K562 (cell line): ENCODE results near the gene MACROD2.

Experiments
- MXI1 ChIP-seq: IDR thresholded peaks from 2 replicates; pipeline ENCODE4 v1.6.1; 2011; ENCODE audit warnings: low read depth, mild to moderate bottlenecking, improper control_type of control experiment, low read length
- NRF1 ChIP-seq, 2 experiments: fragments of 450-650 bp; IDR thresholded peaks in 1 of 2; conservative IDR thresholded peaks in 1 of 2; 2 replicates each; pipeline ENCODE4 v1.6.1; 2014; ENCODE audit warnings: mild to moderate bottlenecking in 2 of 2
- TOE1 ChIP-seq, 2 experiments: fragments of 450-650 bp in 1 of 2; sonication (generic) in 1 of 2; formaldehyde crosslinking in 1 of 2; IDR thresholded peaks; 2 replicates each; pipeline versions ENCODE4 v1.7.1 to v1.8.0; 2016 to 2022; ENCODE audit warnings: borderline replicate concordance in 2 of 2, mild to moderate bottlenecking in 2 of 2, antibody characterized with exemption in 1 of 2, inconsistent platforms in 1 of 2, low read depth in 1 of 2, missing genetic modification reagents in 1 of 2, moderate library complexity in 1 of 2
- YY1 ChIP-seq, 3 experiments: IDR thresholded peaks; 2 replicates each; pipeline ENCODE4 v1.6.1; 2011; ENCODE audit warnings: low read length in 2 of 3, mild to moderate bottlenecking in 2 of 3, moderate library complexity in 2 of 3, borderline replicate concordance in 1 of 3, control low read depth in 1 of 3, low read depth in 1 of 3; ENCODE audit not compliant: insufficient read depth in 3 of 3, insufficient replicate concordance in 2 of 3, control insufficient read depth in 1 of 3, insufficient read length in 1 of 3; ENCODE audit errors: extremely low read depth in 1 of 3

- TF ChIP-seq YY1 (IDR thresholded peaks at IDR 0.05; ENCODE audit: borderline replicate concordance in 1 of 3, control insufficient read depth in 1 of 3, extremely low read depth in 1 of 3, insufficient read depth in 3 of 3, insufficient read length in 1 of 3, insufficient replicate concordance in 2 of 3, low read depth in 1 of 3, low read length in 2 of 3) = no peak
- no peak for TF ChIP-seq NRF1 (conservative IDR thresholded peaks at IDR 0.05 in 1 of 2, IDR thresholded peaks at IDR 0.05 in 1 of 2)
- TF ChIP-seq MXI1 = no peak
- no peak for TF ChIP-seq TOE1 (IDR thresholded peaks at IDR 0.05; ENCODE audit: borderline replicate concordance)
- TF ChIP-seq TOE1 (CRISPR knock-in tag; IDR thresholded peaks at IDR 0.05; ENCODE audit: borderline replicate concordance, low read depth) = no peak
Observed at GRCh38 chr20:15188415-15188814, 1193.1 kb downstream of the MACROD2 start.
